Suprapubic skin (tissue), 4 donors: ENCODE results near the gene NT5C1A.

Experiments used
- CTCF ChIP-seq, 2 donors: fragments of 200-600 bp in 1 of 2; fragments of 450-650 bp in 1 of 2; sonication (generic) in 1 of 2; IDR thresholded peaks; one replicate each; pipeline ENCODE4 v1.5.1; 2016 to 2019; ENCODE audit warnings: antibody characterized with exemption in 2 of 2, mild to moderate bottlenecking in 1 of 2, moderate library complexity in 1 of 2
- POLR2A ChIP-seq, 2 donors: fragments of 450-650 bp; IDR thresholded peaks; one replicate each; pipeline ENCODE4 v1.6.1; 2017; ENCODE audit warnings: antibody characterized with exemption in 2 of 2, mild to moderate bottlenecking in 2 of 2, moderate library complexity in 2 of 2
- POLR2AphosphoS5 ChIP-seq, 3 donors: sonication (generic); formaldehyde crosslinking; IDR thresholded peaks; one replicate each; pipeline ENCODE4 v1.6.1; 2017; ENCODE audit warnings: antibody characterized with exemption in 3 of 3

- TF ChIP-seq POLR2AphosphoS5 (IDR thresholded peaks at IDR 0.05) (no peak), CTCF (IDR thresholded peaks at IDR 0.05) (no peak), POLR2A (IDR thresholded peaks at IDR 0.05) (no peak)
These were observed 48.9 kb downstream of the NT5C1A start for GRCh38 chr1:39623053-39623452.
